IPS-18c (cell line): ENCODE data around the gene NAP1L1.

Experiments
- H3K4me3 ChIP-seq: 2 replicates; pipeline ENCODE4 v1.7.0; 2013; ENCODE audit warnings: low read depth, mild to moderate bottlenecking, low read length, moderate library complexity; ENCODE audit not compliant: insufficient read depth
- H3K9me3 ChIP-seq: one replicate; pipeline ENCODE4 v1.6.1; 2013; ENCODE audit warnings: mild to moderate bottlenecking, low read length, moderate library complexity; ENCODE audit not compliant: control insufficient read depth, insufficient read depth

Gene NAP1L1

DNA sequence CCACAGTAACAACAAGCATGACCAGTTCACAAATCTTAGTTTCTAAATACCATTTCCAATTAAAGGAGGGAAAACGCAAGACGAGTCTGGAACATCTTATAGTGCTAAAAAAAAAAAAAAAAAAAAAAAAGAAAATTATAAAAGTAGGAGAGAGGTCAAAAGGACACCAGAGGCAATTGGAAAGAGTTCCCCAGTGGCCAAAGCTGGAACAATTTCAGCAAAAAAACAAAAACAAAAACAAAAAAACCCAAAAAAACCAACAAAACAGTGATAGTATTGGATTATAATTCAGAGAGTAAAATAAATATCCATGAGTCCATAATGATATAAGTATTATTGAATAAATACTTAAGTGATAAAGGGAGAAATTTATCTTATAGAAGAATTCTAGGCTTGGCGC is 10.3 kb upstream of the NAP1L1 start:
- Histone ChIP-seq H3K9me3 (no peaks in the 10 kb centered on the region), H3K4me3 (no peak overlapping the region)

DNA sequence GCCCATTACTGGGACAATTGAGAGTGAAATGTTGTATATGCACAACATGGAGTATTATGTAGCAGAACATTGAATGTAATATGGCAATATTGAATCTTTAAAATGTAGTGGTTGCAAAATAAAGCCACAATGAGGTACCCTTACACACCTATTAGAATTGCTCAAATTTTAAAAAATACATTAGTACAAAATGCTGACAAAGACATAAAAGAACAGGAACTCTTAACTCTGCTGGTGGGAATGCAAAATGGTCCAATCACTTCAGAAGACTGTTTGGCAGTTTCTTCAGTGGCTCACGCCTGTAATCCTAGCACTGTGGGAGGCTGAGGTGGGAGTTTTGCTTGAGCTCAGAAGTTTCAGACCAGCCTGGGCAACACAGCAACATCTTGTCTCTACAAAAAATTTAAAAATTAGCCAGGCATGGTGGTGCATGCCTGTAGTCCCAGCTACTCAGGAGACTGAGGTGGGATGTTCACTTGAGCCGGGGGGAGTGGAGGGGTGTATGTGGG is 6.8 kb upstream of the NAP1L1 start:
- no peak overlapping the region for H3K4me3 ChIP-seq

DNA sequence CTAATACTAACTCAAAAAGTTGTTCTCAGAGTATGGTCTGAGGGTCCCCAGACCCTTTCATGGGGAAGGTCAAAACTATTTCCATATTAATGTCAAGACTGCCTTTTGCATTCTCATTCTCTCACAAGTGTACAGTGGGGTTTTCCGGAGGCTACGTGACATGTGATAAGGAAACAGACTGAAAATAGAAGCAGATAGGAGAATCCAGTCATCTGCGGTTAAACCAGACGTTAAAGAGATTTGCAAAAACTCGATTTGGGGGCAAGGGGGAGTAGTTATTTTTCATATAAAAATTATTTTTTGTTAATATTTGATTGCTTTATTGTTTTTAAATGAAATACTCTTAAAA is 1.0 kb upstream of the NAP1L1 start:
- Histone ChIP-seq H3K9me3 (peaks cover 2% of the 10 kb centered on the region), H3K4me3 (peak overlapping the region; percentile 93)

More for the DNA sequence above, 6.8 kb upstream of the NAP1L1 start:
- H3K9me3 ChIP-seq: no peaks in the 10 kb centered on the region

DNA sequence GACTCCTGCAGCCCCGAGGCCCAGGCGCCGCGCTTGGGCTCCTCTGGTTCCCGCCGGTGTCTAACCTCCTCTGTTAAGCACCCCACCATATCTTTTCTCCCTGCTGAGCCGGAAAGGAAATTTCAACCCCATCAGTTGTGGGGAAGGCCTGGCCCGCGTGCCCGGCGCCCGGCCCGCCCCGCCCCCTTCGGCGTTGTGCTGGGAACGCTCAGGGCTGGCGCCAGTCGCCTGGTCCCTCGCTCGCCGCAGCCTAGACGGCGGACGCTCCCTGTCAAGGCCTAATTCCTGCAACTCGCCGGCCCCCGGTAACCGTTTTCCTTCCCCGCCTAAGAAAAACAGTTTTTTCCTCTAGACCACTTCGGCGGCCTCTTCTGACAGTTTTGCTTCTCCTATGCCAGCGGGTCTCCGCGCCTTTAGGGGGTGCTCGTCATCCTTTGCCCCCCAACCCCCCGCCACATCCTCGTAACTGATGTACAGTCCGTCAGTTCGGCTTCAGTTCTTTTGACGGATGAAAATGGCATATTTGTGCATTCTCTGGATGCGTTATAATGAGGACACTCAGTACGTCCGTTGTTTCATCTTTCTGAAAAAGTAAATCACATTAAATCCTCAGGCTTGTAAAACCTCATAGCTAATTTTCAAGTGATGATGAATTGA is 506 bp upstream of the NAP1L1 start:
- peaks cover 2% of the 10 kb centered on the region for H3K9me3 ChIP-seq
- H3K4me3 ChIP-seq: peak overlapping the region; percentile 93

DNA sequence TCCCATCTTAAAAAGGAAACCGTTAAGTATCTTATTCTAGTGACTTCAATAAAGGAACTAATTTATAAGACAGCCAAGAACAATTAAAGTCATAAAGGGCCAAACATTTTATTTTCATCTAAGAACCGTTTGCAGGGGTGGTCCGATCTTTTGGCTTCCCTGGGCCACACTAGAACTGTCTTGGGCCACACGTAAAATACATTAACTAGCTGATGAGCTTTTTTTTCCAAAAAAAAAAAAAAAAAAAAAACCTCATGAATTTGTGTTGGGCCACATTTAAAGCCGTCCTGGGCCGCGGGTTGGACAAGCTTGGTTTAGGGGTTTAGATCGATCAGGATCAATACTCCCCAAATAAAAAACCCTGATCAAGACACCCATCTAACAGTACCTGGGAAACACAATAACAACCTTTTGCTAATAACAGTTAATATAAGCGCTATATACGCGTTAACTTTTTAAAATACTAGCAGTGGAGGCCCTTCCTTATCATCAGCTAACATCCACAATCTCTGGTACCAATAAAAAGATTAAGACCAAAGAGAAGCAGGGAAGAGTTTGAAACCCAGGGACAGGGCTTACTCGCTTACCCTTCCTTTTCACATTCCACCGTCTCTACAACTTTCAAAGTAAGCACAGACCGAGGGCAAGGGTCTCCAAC is 1.1 kb downstream of the NAP1L1 start:
- Histone ChIP-seq H3K4me3 (peak overlapping the region; percentile 93), H3K9me3 (peaks cover 2% of the 10 kb centered on the region)

DNA sequence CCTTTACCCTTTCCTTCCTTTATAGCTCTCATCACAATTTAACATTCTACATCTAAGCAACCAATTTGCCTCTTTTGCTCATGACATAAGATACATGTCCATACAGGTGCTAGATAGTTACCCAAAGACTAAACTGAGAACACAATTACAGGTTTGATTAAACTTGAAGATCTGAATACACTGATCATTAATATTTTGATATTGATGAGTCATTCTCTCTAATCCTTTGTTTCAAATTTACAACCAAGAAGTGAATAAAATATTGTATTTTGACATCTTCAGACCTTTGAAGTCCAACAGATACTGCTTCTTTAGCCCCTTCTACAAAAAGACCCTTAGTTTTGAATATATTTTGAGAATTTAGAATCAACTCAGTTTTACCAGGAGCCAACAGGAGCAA is 2.6 kb downstream of the NAP1L1 start:
- no peak overlapping the region for H3K4me3 ChIP-seq

DNA sequence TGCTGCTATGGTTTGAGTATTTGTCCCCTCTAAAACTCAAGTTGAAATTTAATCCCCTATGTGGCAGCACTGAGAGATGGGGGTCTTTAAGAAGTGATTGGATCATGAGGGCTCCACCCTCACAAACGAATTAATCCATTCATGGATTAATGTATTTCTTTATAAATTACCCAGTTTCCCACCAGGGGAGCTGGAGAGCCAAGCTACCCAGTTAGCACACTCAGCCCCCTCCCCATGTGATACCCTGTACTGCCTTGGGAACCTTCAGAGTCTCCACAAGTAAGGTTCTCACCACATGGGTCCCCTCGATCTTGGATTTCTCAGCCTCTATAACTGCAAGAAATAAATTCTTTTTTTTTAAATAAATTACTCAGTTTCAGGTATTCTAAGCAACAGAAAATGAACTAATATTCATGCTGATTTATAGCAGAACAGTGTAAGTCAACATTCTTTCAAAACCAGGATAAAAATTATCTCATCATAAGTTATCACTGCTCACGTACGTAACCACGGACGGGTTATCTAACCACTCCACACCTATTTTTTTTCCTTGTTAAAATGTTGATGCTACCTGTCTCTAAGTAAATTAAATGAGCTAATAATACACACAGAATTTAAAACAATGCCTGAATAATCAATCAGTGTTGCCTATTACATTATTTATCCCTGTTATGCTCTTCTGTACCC is 3.6 kb downstream of the NAP1L1 start:
- no peak overlapping the region for H3K4me3 ChIP-seq
- peaks cover 2% of the 10 kb centered on the region for H3K9me3 ChIP-seq

More for the DNA sequence above, 2.6 kb downstream of the NAP1L1 start:
- H3K9me3 ChIP-seq: peaks cover 2% of the 10 kb centered on the region

DNA sequence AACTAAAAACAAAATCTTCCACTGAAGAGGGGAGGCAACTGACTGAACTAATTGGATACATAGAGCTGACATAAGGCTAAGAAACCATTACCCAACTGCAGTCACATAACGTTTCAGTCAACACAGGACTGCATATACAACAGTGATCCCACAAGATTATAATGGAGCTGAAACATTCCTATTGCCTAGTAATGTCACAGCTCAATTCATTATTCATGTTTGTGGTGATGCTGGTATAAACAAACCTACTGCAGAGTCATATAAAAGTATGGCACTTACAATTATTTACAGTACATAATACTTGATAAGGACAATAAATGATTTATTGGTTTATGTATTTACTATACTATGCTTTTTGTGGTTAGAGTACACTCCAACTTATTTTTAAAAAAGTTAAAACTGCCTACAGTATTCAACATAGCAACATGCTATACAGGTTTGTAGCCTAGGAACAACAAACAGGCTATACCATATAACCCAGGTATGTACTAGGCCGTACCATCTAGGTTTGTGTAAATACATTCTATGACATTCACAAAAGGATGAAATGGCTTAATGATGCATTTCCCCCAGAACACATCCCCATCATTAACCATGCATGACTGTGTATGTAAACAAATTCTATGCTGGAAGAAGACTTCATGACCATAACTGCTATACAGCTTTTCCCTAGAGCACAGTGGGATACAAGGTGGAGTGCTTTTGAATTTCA is 4.3 kb downstream of the NAP1L1 start:
- H3K4me3 ChIP-seq: no peak overlapping the region
- H3K9me3 ChIP-seq: peaks cover 2% of the 10 kb centered on the region

DNA sequence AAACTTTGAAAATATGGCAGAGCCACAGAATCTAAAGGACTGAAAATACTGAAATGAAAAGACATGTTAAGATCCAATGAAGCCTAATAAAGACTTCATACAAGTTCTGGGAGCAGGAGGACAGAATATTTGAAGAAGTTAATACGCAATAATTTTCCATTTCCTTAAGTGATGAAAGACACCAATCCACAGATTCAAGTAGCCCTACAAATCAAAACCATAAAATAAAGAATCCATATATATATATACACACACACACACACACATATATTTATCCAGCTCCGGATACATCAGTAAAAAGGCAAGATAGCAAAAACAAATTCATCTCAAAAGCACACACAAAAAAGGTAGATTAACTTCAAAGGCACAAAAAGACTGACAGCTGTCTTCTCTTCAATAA is 5.7 kb downstream of the NAP1L1 start:
- H3K4me3 ChIP-seq: no peak overlapping the region
- H3K9me3 ChIP-seq: no peaks in the 10 kb centered on the region

DNA sequence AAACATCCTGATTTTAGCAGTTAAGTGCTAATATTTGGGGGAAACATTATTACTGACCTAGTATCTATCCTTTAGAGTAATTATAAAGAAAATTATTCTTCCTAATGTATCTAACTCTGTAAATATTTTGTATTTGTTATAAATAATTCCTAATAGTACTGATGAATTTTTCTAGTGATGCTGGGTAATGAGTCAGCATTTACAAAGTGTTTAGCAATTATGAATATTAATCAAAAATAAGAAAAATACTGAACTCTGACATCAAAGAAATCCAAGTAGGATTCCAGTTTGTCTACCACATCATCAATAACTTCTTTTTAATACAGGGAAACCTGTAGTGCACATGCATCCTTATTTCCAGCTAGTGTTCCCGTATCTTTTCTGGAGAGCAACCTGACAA is 9.0 kb downstream of the NAP1L1 start:
- no peaks in the 10 kb centered on the region for H3K9me3 ChIP-seq
- no peak overlapping the region for H3K4me3 ChIP-seq

DNA sequence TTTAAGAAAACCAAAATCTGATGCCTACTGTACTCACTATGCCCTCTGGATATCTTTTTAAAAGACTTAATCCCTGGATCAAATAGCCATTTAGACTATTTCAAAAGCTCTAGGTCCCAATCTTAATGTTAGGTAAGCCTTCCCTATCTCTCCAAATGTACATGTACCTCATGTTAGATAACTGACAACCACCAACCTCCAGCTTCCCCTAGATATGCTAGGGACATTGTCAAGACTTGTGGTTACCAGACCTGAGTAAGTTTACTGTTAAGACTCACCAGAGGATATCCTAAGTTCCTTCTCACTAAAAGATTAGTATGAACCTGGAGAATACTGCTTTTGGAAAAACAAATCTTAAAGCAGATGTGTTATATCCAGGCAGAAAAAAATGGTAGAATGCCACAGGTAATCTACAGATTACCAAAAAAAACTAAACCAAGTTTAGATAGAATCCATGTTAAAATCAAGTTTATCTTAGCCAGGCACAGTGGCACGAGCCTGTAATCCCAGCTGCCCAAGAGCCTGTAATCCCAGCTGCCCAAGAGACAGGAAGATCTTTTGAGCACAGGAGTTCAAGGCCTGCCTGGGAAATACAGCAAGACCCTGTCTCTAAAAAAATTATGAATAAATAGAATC is 9.7 kb downstream of the NAP1L1 start:
- Histone ChIP-seq H3K9me3 (no peaks in the 10 kb centered on the region), H3K4me3 (no peak overlapping the region)

DNA sequence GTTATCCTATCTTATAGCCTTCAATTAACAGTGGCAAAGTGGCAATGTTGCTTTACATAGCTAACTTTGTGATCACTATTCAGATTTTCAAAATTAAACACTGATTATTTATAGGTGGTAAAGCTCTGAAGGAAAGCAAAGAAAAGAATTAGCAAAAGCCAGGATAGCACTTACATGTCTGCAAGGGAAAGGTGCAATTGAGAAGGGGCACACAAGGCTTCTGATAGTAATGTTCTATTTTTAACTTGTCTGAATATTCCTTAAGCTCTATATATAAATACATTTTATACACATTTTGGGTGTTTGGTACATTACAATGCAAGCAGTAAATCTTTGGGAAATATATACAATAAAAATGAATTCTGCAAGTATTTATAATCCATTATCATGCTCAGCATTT is 10.9 kb downstream of the NAP1L1 start:
- no peak overlapping the region for H3K4me3 ChIP-seq
- H3K9me3 ChIP-seq: no peaks in the 10 kb centered on the region

DNA sequence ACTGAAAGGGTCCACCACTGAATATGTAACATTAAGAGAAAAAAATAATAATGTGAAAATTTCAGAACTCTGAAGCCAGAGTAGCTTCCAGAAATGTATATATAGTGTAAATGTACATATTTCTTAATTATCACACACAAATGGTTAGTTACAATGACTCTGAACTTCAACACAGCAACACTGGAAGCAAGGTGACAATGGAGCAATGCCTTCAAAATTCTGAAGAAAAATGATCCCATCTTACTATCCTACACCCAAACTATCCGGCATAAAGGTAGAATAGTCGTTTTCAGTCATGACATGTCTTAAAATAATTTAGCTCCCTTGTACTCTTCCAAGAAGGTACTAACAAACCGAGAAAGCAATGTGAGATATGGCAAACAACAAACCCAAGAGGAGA is 11.9 kb downstream of the NAP1L1 start:
- H3K9me3 ChIP-seq: no peaks in the 10 kb centered on the region

DNA sequence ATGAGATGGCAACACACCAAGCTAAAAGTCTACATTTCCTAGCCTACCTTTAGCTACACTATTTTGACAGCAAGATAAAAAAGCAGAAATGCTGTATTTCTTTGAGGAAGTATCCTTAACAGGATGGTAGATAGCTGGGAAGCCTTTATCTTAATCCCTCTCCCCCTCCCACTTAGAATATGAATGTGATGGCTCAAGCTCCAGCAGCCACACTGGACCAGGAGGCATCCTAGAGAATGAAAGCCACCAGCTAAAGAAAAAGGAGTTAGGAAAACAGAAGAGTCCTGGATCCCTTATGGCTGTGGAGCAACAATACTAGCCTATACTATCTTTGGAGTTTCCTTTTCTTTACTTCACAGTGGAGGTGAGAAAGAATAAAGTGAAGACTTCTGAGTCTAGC is 15.1 kb downstream of the NAP1L1 start:
- no peak overlapping the region for H3K4me3 ChIP-seq
- no peaks in the 10 kb centered on the region for H3K9me3 ChIP-seq

More for the DNA sequence above, 11.9 kb downstream of the NAP1L1 start:
- H3K4me3 ChIP-seq: no peak overlapping the region

DNA sequence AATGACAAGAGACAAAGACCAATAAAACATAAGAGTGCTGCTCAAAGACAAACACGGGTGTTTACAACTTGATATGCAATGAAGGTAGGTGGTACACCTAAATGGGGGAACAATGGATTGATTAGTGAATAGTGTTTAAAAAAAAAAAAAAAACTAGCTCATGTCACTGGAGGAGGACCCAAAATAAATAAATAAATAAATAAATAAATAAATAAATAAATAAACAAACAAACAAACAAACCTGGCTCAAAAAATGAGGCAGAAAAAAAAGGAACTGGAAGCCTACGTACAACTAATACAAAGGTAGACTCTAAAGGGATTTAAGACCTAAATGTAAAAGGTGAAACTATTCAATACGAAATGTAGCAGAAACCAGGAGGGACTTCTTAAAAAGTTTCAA is 18.6 kb downstream of the NAP1L1 start:
- Histone ChIP-seq H3K9me3 (no peaks in the 10 kb centered on the region), H3K4me3 (no peak overlapping the region)

DNA sequence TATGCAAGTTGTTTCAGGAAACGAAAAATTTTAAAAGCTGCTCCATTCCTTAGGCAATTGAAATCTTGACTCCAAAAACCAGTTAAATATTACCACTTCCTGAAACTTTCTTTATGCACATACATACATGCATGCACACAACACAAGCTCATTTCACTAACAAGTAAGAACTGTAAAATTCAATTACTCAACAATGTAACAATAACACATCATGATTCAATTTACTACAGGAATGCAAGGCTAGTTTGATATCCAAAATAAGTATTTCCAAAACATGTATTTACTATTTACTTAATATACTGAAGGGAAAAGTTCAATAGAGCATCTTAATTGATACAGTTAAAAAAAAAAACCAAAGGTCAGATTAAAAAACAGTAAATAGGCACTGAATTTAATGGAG is 19.6 kb downstream of the NAP1L1 start:
- H3K4me3 ChIP-seq: no peak overlapping the region
- no peaks in the 10 kb centered on the region for H3K9me3 ChIP-seq

DNA sequence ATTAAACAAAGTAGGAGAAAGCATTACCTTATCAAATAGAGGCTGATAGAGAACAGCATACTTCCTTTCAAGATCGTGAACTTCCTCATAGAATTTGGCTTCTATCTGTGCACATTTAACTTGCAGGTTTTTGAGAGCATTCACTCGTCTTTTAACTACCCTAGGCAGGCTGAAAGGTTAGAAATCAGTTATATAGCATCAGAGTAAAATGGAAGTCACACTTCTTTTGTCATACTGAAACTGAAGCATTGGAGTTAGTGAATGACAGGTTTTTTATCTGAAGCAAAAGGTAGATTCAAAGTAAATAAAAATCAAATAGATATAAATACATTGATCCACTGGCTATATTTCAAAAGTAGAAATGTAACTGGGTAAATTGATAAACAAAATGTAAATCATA is 24.4 kb downstream of the NAP1L1 start:
- Histone ChIP-seq H3K9me3 (no peaks in the 10 kb centered on the region), H3K4me3 (no peak overlapping the region)
